IMR-90 (cell line): ENCODE measurements around the gene MICAL2.

Experiments used
- CEBPB ChIP-seq: IDR thresholded peaks from 2 replicates; pipeline ENCODE4 v1.6.1; 2012; ENCODE audit warnings: low read depth, low read length, improper control_type of control experiment
- CHD1 ChIP-seq: IDR thresholded peaks from 2 replicates; pipeline ENCODE4 v1.6.1; 2012; ENCODE audit warnings: low read depth, low read length, improper control_type of control experiment
- FOS ChIP-seq: fragments of 150-350 bp; IDR thresholded peaks from 2 replicates; pipeline ENCODE4 v1.6.1; 2016; ENCODE audit warnings: low read depth, low read length
- MAFK ChIP-seq: IDR thresholded peaks from 2 replicates; pipeline ENCODE4 v1.6.1; 2012; ENCODE audit warnings: low read depth, low read length, improper control_type of control experiment
- MXI1 ChIP-seq: IDR thresholded peaks from 2 replicates; pipeline ENCODE4 v1.6.1; 2012; ENCODE audit warnings: low read depth, mild to moderate bottlenecking, low read length, moderate library complexity, borderline replicate concordance
- POLR2A ChIP-seq: IDR thresholded peaks from 2 replicates; pipeline ENCODE4 v1.6.1; 2012; ENCODE audit warnings: mild to moderate bottlenecking, low read depth, low read length
- RAD21 ChIP-seq: IDR thresholded peaks from 2 replicates; pipeline ENCODE4 v1.6.1; 2012; ENCODE audit warnings: low read length, improper control_type of control experiment
- RFX5 ChIP-seq: IDR thresholded peaks from 2 replicates; pipeline ENCODE4 v1.8.0; 2012; ENCODE audit warnings: low read depth, mild to moderate bottlenecking, low read length, moderate library complexity
- SMC3 ChIP-seq: fragments of 150-350 bp; IDR thresholded peaks from 2 replicates; pipeline ENCODE4 v1.6.1; 2016; ENCODE audit warnings: low read depth, mild to moderate bottlenecking, antibody characterized with exemption, low read length, moderate library complexity
- TF ChIP-seq, protein P1 (sequence below): conservative IDR thresholded peaks from 2 replicates; pipeline ENCODE4 v1.5.1; 2012; ENCODE audit warnings: mild to moderate bottlenecking, low read depth, low read length, improper control_type of control experiment
- TF ChIP-seq, protein P2 (sequence below): fragments of 150-350 bp; IDR thresholded peaks from 2 replicates; pipeline ENCODE4 v1.6.1; 2017; ENCODE audit warnings: mild to moderate bottlenecking, antibody characterized with exemption, low read length, low read depth

DNA sequence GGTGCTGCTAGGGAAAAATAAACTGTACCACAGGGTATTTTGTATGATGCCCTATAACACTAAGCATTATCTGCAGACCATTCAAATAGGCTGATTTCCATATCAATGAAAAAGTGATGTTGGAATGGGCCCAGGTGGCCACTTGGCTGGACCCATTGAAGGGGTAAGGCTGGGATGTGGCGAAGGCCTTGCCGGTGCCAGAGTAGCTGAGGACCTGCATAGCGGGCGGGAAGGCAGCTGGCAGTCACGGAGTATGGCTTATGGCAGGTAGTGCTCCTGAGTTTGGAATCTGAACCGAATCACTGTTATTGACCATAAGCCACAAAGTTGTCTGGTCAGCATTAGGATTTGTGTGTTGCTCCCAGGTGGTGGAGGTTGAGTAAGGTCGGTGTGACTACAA, 131.0 kb downstream of the MICAL2 start:
- no peak for TF ChIP-seq RAD21
- TF ChIP-seq, protein P1, sequence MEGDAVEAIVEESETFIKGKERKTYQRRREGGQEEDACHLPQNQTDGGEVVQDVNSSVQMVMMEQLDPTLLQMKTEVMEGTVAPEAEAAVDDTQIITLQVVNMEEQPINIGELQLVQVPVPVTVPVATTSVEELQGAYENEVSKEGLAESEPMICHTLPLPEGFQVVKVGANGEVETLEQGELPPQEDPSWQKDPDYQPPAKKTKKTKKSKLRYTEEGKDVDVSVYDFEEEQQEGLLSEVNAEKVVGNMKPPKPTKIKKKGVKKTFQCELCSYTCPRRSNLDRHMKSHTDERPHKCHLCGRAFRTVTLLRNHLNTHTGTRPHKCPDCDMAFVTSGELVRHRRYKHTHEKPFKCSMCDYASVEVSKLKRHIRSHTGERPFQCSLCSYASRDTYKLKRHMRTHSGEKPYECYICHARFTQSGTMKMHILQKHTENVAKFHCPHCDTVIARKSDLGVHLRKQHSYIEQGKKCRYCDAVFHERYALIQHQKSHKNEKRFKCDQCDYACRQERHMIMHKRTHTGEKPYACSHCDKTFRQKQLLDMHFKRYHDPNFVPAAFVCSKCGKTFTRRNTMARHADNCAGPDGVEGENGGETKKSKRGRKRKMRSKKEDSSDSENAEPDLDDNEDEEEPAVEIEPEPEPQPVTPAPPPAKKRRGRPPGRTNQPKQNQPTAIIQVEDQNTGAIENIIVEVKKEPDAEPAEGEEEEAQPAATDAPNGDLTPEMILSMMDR = no peak
- no peak for TF ChIP-seq POLR2A
- no peak for TF ChIP-seq FOS
- TF ChIP-seq CHD1 = no peak
- TF ChIP-seq RFX5 = no peak
- TF ChIP-seq, protein P2, sequence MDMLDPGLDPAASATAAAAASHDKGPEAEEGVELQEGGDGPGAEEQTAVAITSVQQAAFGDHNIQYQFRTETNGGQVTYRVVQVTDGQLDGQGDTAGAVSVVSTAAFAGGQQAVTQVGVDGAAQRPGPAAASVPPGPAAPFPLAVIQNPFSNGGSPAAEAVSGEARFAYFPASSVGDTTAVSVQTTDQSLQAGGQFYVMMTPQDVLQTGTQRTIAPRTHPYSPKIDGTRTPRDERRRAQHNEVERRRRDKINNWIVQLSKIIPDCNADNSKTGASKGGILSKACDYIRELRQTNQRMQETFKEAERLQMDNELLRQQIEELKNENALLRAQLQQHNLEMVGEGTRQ = no peak
- TF ChIP-seq CEBPB = no peak
- no peak; the same call in 1 of the 2 replicates for TF ChIP-seq MAFK
- no peak for TF ChIP-seq SMC3
- TF ChIP-seq MXI1 = no peak
